Neutrophil (primary cell): ENCODE measurements around the gene BCL7C.

Source experiments
- H3K27ac ChIP-seq: fragments of 200-600 bp; sonication (generic); 2 replicates; pipeline ENCODE4 v1.5.1; 2016; ENCODE audit warnings: mild to moderate bottlenecking, moderate library complexity
- H3K27me3 ChIP-seq: fragments of 200-600 bp; sonication (generic); 2 replicates; pipeline ENCODE4 v1.6.0; 2016; ENCODE audit warnings: mild to moderate bottlenecking
- H3K36me3 ChIP-seq: fragments of 200-600 bp; sonication (generic); 2 replicates; pipeline ENCODE4 v1.5.1; 2017
- H3K4me1 ChIP-seq, 2 experiments: fragments of 200-600 bp in 1 of 2; sonication (generic) in 1 of 2; 1 replicate in 1 of 2; 2 replicates in 1 of 2; pipeline versions ENCODE4 v1.5.1 to v1.6.1; 2013 to 2016; ENCODE audit warnings: low read depth in 1 of 2, low read length in 1 of 2, mild to moderate bottlenecking in 1 of 2, moderate library complexity in 1 of 2; ENCODE audit not compliant: control insufficient read depth in 1 of 2, insufficient read depth in 1 of 2
- H3K4me3 ChIP-seq, 2 experiments: fragments of 200-600 bp in 1 of 2; sonication (generic) in 1 of 2; 1 replicate in 1 of 2; 2 replicates in 1 of 2; pipeline ENCODE4 v1.5.1; 2013 to 2016; ENCODE audit warnings: low read depth in 1 of 2, low read length in 1 of 2, mild to moderate bottlenecking in 1 of 2, moderate library complexity in 1 of 2
- H3K9me3 ChIP-seq: fragments of 200-600 bp; sonication (generic); 2 replicates; pipeline ENCODE4 v1.5.1; 2016
- CTCF ChIP-seq: fragments of 200-600 bp; sonication (generic); IDR thresholded peaks from 2 replicates; pipeline ENCODE4 v1.5.1; 2016; ENCODE audit warnings: antibody characterized with exemption

BCL7C gene

GRCh38 chr16:30840611-30841010 lies 53.3 kb downstream of the BCL7C start:
- no peak for TF ChIP-seq CTCF
- no peaks in the 10 kb centered on the region for H3K27me3 ChIP-seq
- no peaks in the 10 kb centered on the region for H3K9me3 ChIP-seq
- no peaks in the 10 kb centered on the region for H3K36me3 ChIP-seq
- no peak overlapping the region for H3K4me3 ChIP-seq
- no peak overlapping the region for H3K27ac ChIP-seq
- peaks cover 8 to 9% of the 10 kb centered on the region in 2 experiments for H3K4me1 ChIP-seq

- no peak overlapping the region for H3K4me3 ChIP-seq
- H3K9me3 ChIP-seq: no peaks in the 10 kb centered on the region
- no peak for TF ChIP-seq CTCF
- H3K4me1 ChIP-seq: peaks cover under 1 to 3% of the 10 kb centered on the region in 2 experiments
- no peaks in the 10 kb centered on the region for H3K36me3 ChIP-seq
- no peaks in the 10 kb centered on the region for H3K27me3 ChIP-seq
- no peak overlapping the region for H3K27ac ChIP-seq
Measured at GRCh38 chr16:30839523-30840227, 54.2 kb downstream of the BCL7C start.

GRCh38 chr16:30838876-30839471 lies 54.9 kb downstream of the BCL7C start:
- no peak overlapping the region for H3K4me3 ChIP-seq
- H3K27ac ChIP-seq: no peak overlapping the region
- H3K9me3 ChIP-seq: no peaks in the 10 kb centered on the region
- H3K36me3 ChIP-seq: no peaks in the 10 kb centered on the region
- H3K4me1 ChIP-seq: no peaks in the 10 kb centered on the region
- no peak for TF ChIP-seq CTCF
- H3K27me3 ChIP-seq: no peaks in the 10 kb centered on the region

- H3K27ac ChIP-seq: no peak overlapping the region
- no peaks in the 10 kb centered on the region for H3K27me3 ChIP-seq
- H3K4me3 ChIP-seq: no peak overlapping the region
- no peaks in the 10 kb centered on the region for H3K9me3 ChIP-seq
- no peaks in the 10 kb centered on the region for H3K4me1 ChIP-seq
- no peaks in the 10 kb centered on the region for H3K36me3 ChIP-seq
- no peak for TF ChIP-seq CTCF
Measured at GRCh38 chr16:30837904-30838303, 56.0 kb downstream of the BCL7C start.
